H54 (cell line): ENCODE data around the gene GGT6.

ENCODE experiments used
- DNase-seq: peaks from one replicate; pipeline ENCODE4 v3.0.0; 2011; ENCODE audit warnings: low spot score, mixed read lengths; ENCODE audit not compliant: insufficient read length
- FAIRE-seq: peaks from 3 replicates; lab custom pipeline; 2011; peaks lifted over from hg19 to GRCh38; lab: Jason Lieb, UNC
- POLR2A ChIP-seq: IDR thresholded peaks from 2 replicates; pipeline ENCODE4 v1.6.1; 2011; ENCODE audit warnings: low read depth, mild to moderate bottlenecking, low read length

GGT6 gene

GRCh38 chr17:4538236-4539002, 22.0 kb downstream of the GGT6 start:
- DNase-seq: no peak
- no peak for TF ChIP-seq POLR2A
- FAIRE-seq: no peak

- no peak for DNase-seq
- TF ChIP-seq POLR2A: no peak
- no peak for FAIRE-seq
Observed at GRCh38 chr17:4537451-4538235, 22.7 kb downstream of the GGT6 start.

GRCh38 chr17:4536742-4537411, 23.5 kb downstream of the GGT6 start:
- DNase-seq: no peak
- no peak for FAIRE-seq
- no peak for TF ChIP-seq POLR2A

- TF ChIP-seq POLR2A: no peak
- DNase-seq (no peak), FAIRE-seq (no peak)
Observed at GRCh38 chr17:4536259-4536741, 24.1 kb downstream of the GGT6 start.

- FAIRE-seq (no peak), DNase-seq (no peak)
- no peak for TF ChIP-seq POLR2A
Observed at GRCh38 chr17:4535667-4536258, 24.6 kb downstream of the GGT6 start.

GRCh38 chr17:4534928-4535666, 25.3 kb downstream of the GGT6 start:
- DNase-seq (no peak), FAIRE-seq (no peak)
- no peak for TF ChIP-seq POLR2A

DNA sequence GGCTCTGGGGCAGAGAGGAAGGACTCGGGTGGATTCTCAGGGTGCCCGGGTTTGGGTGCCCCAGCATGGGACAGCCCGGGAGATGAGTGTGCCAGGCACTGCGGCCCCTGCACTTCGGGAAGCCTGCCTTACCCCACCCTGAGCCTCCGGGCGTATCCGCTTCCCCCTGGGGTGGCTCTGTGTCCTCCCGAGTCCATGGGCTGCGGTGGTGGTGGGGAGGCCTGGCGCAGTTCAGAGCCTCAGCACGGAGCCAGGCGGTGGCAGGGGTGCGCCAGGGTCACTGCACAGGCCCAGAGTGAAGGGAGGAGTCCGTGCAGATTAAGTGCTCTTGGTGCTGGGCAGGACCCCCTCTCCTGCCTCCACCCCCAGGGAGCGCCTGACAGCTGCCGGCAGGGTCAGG, 25.9 kb downstream of the GGT6 start:
- no peak for DNase-seq
- no peak for FAIRE-seq
- TF ChIP-seq POLR2A: no peak

DNA sequence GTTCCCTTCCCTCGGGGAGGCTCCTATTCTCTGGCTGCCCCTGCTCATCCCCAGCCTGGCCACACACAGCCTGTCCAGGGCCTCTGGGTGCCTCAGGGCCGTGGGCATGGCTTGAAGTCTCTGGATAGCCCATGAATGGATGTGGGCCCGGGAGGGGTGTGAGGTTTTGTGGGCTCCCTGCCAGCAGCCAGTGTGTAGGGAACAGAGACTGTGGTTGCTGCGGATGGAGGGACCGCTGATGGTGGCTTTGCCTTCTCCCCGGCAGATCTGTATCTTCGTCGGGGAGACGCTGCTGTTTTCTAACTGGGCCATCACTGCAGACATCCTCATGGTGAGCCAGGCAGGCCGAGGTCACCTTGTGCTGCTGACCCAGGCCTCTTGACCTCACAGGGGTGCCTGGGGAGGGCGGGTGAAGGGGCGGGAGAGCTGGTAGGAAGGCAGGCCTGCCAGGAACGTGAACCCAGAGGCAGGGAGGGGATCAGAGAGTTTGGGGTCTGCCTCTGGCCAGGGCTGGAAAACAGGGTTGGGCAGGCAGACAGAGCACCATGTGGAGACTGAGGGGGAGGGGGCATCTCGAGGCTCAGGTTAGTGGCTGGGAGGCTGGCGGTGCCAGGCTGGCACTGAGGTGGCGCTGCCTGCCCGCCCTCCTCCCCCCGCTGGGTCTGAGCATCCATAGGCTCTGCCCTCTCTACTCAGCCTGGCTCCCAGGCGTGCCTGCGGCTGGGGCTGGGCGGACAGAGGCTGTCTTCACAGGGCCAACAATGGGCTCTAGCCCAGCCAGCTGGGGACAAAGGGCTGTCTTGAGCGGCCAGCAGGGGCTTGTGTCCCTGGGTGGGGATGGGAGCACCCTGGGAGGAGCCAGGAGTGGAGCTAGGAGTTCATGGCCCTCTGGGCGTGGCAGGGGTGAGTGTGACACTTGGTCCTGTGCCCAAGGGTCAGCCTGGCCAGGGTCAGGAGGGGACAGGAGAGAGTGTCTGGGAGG, 26.6 kb downstream of the GGT6 start:
- no peak for TF ChIP-seq POLR2A
- DNase-seq: no peak
- FAIRE-seq: no peak

GRCh38 chr17:4532860-4533522, 27.4 kb downstream of the GGT6 start:
- no peak for FAIRE-seq
- no peak for DNase-seq
- no peak for TF ChIP-seq POLR2A

- no peak for TF ChIP-seq POLR2A
- DNase-seq (no peak), FAIRE-seq (no peak)
Observed at GRCh38 chr17:4531988-4532736, 28.2 kb downstream of the GGT6 start.

- TF ChIP-seq POLR2A: no peak
- FAIRE-seq: no peak
Observed at GRCh38 chr17:4530799-4531730, 29.3 kb downstream of the GGT6 start.

More at GRCh38 chr17:4530799-4531730, 29.3 kb downstream of the GGT6 start:
- no peak for DNase-seq
